Adrenal gland (tissue), 12 donors: ENCODE measurements around the gene DOP1A. TPM values are rescaled to one million over a fixed set of nuclear protein-coding genes. Genes with fewer than 3 reads are reported as not detected.

Source experiments
- DNase-seq, 7 donors: peaks; one replicate each; pipeline ENCODE4 v3.0.0-alpha.2; 2019 to 2020
- H3K27ac ChIP-seq, 5 donors: fragments of 200-600 bp; sonication (generic) in 4 of 5; 1 replicate in 3 of 5; 2 replicates in 2 of 5; pipeline versions ENCODE4 v1.5.1 to v1.8.0; 2016 to 2020; ENCODE audit warnings: mild to moderate bottlenecking in 1 of 5
- H3K27me3 ChIP-seq: fragments of 200-600 bp; 2 replicates; pipeline ENCODE4 v1.8.0; 2021
- H3K36me3 ChIP-seq, 2 donors: fragments of 200-600 bp; replicated peaks in 1 of 2; 1 replicate in 1 of 2; 2 replicates in 1 of 2; pipeline versions ENCODE4 v1.5.1 to v1.8.0; 2018 to 2022
- H3K4me1 ChIP-seq, 2 donors: fragments of 200-600 bp; replicated peaks in 1 of 2; 1 replicate in 1 of 2; 2 replicates in 1 of 2; pipeline versions ENCODE4 v1.5.1 to v1.8.0; 2018 to 2021
- H3K4me3 ChIP-seq, 4 donors: fragments of 200-600 bp; sonication (generic) in 3 of 4; one replicate each; pipeline ENCODE4 v1.5.1; 2016 to 2018
- H3K9me3 ChIP-seq, 3 donors: fragments of 200-600 bp; sonication (generic) in 1 of 3; replicated peaks in 1 of 3; 1 replicate in 2 of 3; 2 replicates in 1 of 3; pipeline versions ENCODE4 v1.5.1 to v1.8.0; 2016 to 2021
- POLR2A ChIP-seq, 2 donors: fragments of 450-650 bp; IDR thresholded peaks; one replicate each; pipeline ENCODE4 v1.6.1; 2017; ENCODE audit warnings: antibody characterized with exemption in 2 of 2, mild to moderate bottlenecking in 2 of 2, moderate library complexity in 1 of 2
- WGBS, 4 donors: extraction: QIAGEN DNeasy Blood & Tissue Kit in 2 of 4; methylation state at CpG; one replicate each; pipeline versions ENCODE4 v1.1.5 to v1.1.7; 2013 to 2017; 5-methylcytosine and 5-hydroxymethylcytosine counted together
- intact Hi-C, 2 donors: fragments of 100-400 bp; cut with DNase I; formaldehyde crosslinking; loops; one replicate each; pipeline versions ENCODE4 v1.14.1 to v1.15.0; 2022 to 2023
- polyA plus RNA-seq, 3 donors: library from polyadenylated mRNA; stranded (reverse); fragments of 200-250 nt in 2 of 3; fragments of 350-450 nt in 1 of 3; fragmentation: Illumina TruSeq in 1 of 3; extraction: RNeasy Lipid Tissue Mini Kit (QIAGEN cat#74804) in 1 of 3; gene quantifications; one replicate each; pipeline ENCODE4 v1.2.3, GENCODE V29; 2013 to 2014
- total RNA-seq, 9 donors: library from RNA; depleted of rRNA in 4 of 9; stranded (reverse); fragments of >200 nt in 4 of 9; fragments of 120-200 nt in 1 of 9; fragmentation: NEBNext Ultra II Directional in 1 of 9; extraction: Animal tissue kit (Norgen Biotek cat#: 25700) in 1 of 9; gene quantifications; one replicate each; pipeline versions ENCODE4 v1.1.0 to v1.2.4, GENCODE V29; 2013 to 2023
- TF ChIP-seq, protein P1 (sequence below), 6 experiments: fragments of 450-650 bp in 4 of 6; fragments of 200-600 bp in 2 of 6; sonication (generic) in 1 of 6; IDR thresholded peaks; 1 replicate in 5 of 6; 2 replicates in 1 of 6; pipeline versions ENCODE4 v1.5.1 to v1.8.0; 2016 to 2021; ENCODE audit warnings: antibody characterized with exemption in 6 of 6, mild to moderate bottlenecking in 2 of 6, moderate library complexity in 1 of 6
- donor health status: healthy with polysubstance abuse.
- donor health status: Bipolar disorder and iron deficiency.
- donor health status: DM: yes; HTN: yes; CAD: no.
- donor health status: DM: no; HTN: no; CAD: no.
- donor health status: DM: no; HTN: no; CAD: no.
- donor health status: DM: yes; HTN: yes; CAD: no.

Gene DOP1A
- total and polyA plus RNA-seq, 12 donors: 11.3 to 33.6 (median 17.8) TPM

DNA sequence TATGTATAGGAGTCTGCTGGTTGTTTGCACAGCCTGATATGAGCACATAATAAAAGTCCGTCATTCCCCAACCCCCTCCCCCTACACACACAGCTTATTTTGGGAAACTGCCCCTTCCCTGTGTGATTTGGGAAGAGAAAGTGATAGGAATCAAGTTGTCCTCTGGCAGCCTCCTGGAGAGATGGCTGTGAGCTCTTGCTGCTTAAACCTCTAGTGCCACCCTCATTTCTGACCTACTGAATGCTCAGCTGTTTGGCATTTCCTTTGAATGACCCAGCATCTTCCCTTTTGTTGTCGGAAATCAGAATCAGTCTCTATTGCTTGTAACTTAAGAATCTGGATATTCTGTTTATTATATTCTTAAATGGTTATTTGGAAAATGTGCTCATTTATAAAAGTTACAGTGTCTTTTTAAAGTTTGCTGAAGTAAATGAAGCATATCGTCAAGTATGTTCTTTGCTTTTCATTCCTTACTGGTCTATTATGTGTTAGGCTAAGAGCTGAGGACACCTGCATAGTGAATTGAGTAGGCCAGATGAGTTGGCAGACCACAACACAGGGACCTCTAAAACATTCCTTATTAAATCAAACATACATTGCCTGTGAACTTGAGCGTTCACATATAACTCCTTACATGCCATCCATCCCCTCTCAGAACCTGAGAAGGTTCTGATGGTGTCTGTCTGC lies 131.2 kb downstream of the DOP1A start:
- Histone ChIP-seq H3K4me1 (peaks cover 0 to 16% of the 10 kb centered on the region in 2 donors), H3K36me3 (no peaks in the 10 kb centered on the region), H3K27me3 (no peaks in the 10 kb centered on the region), H3K4me3 (no peak overlapping the region), H3K9me3 (no peaks in the 10 kb centered on the region), H3K27ac (peak overlapping the region in 1 of 5 donors; percentile 18)
- intact Hi-C loops: no loop called here
- no peak for DNase-seq
- TF ChIP-seq POLR2A (IDR thresholded peaks at IDR 0.05): no peak
- TF ChIP-seq, protein P1, sequence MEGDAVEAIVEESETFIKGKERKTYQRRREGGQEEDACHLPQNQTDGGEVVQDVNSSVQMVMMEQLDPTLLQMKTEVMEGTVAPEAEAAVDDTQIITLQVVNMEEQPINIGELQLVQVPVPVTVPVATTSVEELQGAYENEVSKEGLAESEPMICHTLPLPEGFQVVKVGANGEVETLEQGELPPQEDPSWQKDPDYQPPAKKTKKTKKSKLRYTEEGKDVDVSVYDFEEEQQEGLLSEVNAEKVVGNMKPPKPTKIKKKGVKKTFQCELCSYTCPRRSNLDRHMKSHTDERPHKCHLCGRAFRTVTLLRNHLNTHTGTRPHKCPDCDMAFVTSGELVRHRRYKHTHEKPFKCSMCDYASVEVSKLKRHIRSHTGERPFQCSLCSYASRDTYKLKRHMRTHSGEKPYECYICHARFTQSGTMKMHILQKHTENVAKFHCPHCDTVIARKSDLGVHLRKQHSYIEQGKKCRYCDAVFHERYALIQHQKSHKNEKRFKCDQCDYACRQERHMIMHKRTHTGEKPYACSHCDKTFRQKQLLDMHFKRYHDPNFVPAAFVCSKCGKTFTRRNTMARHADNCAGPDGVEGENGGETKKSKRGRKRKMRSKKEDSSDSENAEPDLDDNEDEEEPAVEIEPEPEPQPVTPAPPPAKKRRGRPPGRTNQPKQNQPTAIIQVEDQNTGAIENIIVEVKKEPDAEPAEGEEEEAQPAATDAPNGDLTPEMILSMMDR (IDR thresholded peaks at IDR 0.05): no peak
- 86 to 98% (median 95%) methylated on average over 4 of the region's 4 CpGs for WGBS, 4 donors

DNA sequence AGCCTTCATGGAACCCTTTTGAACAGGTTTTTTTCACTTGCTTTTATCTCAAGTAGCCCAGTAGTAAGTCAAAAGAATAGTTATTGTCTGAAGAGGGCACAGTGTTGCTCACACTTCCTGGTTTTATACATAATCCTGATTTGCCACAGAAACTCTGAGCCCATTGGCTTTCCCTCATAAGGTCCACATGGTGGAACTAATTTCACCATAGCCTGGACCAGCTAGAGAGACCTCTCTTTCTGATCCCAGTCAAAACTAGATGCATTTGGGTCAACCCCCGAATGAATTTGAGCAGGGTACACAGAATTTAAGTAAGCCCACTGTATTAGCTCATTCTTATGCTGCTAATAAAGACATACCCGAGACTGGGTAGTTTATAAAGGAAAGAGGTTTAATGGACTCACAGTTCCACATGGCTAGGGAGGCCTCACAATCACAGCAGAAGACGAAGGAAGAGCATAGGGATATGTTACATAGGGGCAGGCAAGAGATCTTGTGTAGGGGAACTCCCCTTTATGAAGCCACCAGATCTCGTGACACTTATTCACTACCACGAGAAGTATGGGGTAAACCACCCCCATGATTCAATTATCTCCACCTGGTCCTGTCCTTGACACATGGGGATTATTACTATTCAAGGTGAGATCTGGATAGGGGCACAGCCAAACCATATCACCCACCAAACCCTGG lies 131.8 kb downstream of the DOP1A start:
- intact Hi-C loops: no loop called here
- 91 to 93% (median 92%) methylated on average over 5 of the region's 5 CpGs for WGBS, 4 donors
- H3K27ac ChIP-seq: peak overlapping the region in 1 of 5 donors; percentile 18
- DNase-seq: no peak
- peaks cover 0 to 11% of the 10 kb centered on the region in 2 donors for H3K4me1 ChIP-seq
- H3K36me3 ChIP-seq: no peaks in the 10 kb centered on the region
- no peak overlapping the region for H3K4me3 ChIP-seq
- TF ChIP-seq, protein P1 (IDR thresholded peaks at IDR 0.05): no peak
- no peak for TF ChIP-seq POLR2A (IDR thresholded peaks at IDR 0.05)
- no peaks in the 10 kb centered on the region for H3K9me3 ChIP-seq
- H3K27me3 ChIP-seq: no peaks in the 10 kb centered on the region

DNA sequence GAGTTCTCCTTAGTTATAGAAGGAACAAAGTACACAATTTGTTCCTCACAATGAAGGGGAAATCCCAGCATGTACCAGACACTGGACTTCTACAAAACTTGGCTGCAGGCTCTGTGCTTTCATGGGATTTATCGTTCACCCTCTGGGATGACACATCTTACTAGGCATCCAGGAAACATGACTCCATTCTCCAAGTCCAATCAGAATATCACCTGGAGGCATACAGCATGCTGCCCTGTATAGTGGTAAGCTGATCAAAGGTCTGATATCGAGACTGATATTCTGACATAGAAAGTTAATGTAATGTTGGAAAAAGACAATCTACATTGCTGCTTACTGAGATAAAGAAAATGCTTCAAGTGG lies 132.4 kb downstream of the DOP1A start:
- intact Hi-C loops: loop anchor here in 1 of 2 donors (10.0 kb wide), 1 partner anchor 115 kb away; no protein-coding TSS in a partner anchor
- TF ChIP-seq, protein P1 (IDR thresholded peaks at IDR 0.05): no peak
- TF ChIP-seq POLR2A (IDR thresholded peaks at IDR 0.05): no peak
- 66 to 78% (median 68%) methylated on average over 2 of the region's 2 CpGs for WGBS, 4 donors
- Histone ChIP-seq H3K27me3 (no peaks in the 10 kb centered on the region), H3K36me3 (no peaks in the 10 kb centered on the region), H3K4me3 (no peak overlapping the region), H3K4me1 (peaks cover 0 to 6% of the 10 kb centered on the region in 2 donors), H3K9me3 (no peaks in the 10 kb centered on the region), H3K27ac (peak overlapping the region in 1 of 5 donors; percentile 18)
- peak in 4 of 7 donors; percentile 18 to 58 (median 40) for DNase-seq

DNA sequence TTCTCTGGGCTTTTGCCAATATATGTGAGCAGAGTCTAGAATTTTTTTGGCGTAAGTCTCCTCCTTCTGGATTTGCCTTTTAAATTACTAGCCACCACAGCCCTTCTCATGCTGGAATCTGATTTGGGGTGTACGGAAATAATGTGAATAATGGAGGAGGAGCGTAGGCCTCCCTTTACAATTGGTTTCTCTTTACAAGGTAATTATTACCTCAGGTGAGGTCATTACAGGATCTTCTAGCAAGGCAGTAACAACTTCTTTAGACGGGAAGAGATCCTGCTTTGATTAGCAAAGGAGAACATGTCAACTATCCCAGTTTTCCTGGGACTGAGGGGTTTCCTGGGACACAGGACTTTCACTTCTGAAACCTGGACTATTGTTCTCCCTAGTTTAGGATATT lies 134.6 kb downstream of the DOP1A start:
- TF ChIP-seq, protein P1 (IDR thresholded peaks at IDR 0.05): no peak
- no peak for TF ChIP-seq POLR2A (IDR thresholded peaks at IDR 0.05)
- 85 to 94% (median 91%) methylated on average over 4 of the region's 4 CpGs for WGBS, 4 donors
- DNase-seq: no peak
- no peak overlapping the region for H3K4me3 ChIP-seq
- no peaks in the 10 kb centered on the region for H3K27me3 ChIP-seq
- no peaks in the 10 kb centered on the region for H3K9me3 ChIP-seq
- intact Hi-C loops: loop anchor here in 1 of 2 donors (10.0 kb wide), 1 partner anchor 117 kb away; no protein-coding TSS in a partner anchor
- H3K4me1 ChIP-seq: no peaks in the 10 kb centered on the region
- no peaks in the 10 kb centered on the region for H3K36me3 ChIP-seq
- no peak overlapping the region for H3K27ac ChIP-seq
